Adrenal gland (tissue), 5 donors: ENCODE results near the gene MESP2.

Experiments used
- CTCF ChIP-seq, 6 experiments: fragments of 450-650 bp in 4 of 6; fragments of 200-600 bp in 2 of 6; sonication (generic) in 1 of 6; IDR thresholded peaks; 1 replicate in 5 of 6; 2 replicates in 1 of 6; pipeline versions ENCODE4 v1.5.1 to v1.8.0; 2016 to 2021; ENCODE audit warnings: antibody characterized with exemption in 6 of 6, mild to moderate bottlenecking in 2 of 6, moderate library complexity in 1 of 6
- POLR2A ChIP-seq, 2 donors: fragments of 450-650 bp; IDR thresholded peaks; one replicate each; pipeline ENCODE4 v1.6.1; 2017; ENCODE audit warnings: antibody characterized with exemption in 2 of 2, mild to moderate bottlenecking in 2 of 2, moderate library complexity in 1 of 2
- donor health status: DM: no; HTN: no; CAD: no.

- no peak for TF ChIP-seq CTCF (IDR thresholded peaks at IDR 0.05)
- TF ChIP-seq POLR2A (IDR thresholded peaks at IDR 0.05) = no peak
Observed at GRCh38 chr15:89794627-89795241, 18.6 kb downstream of the MESP2 start.
